ENCODE measurements around the gene STAG1. TPM values are rescaled to one million over a fixed set of nuclear protein-coding genes. Genes with fewer than 3 reads are reported as not detected.

STAG1 gene
- polyA plus RNA-seq, 2 of the 4 experiments (the other 2 are of a cell fraction), result 12.8 to 19.2 TPM

- ChIA-PET POLR2A (no interaction called here), CTCF (no interaction called here)
- ATAC-seq, result no peak
These were observed 451.7 kb downstream of the STAG1 start for GRCh38 chr3:136300444-136300843.

GRCh38 chr3:136297826-136298225, 454.4 kb downstream of the STAG1 start:
- DNase-seq (ENCODE audit: low read depth in 1 of 2, low spot score in 1 of 2), result no peak
- no peaks in the 10 kb centered on the region for H3K4me1 ChIP-seq
- H3K27ac ChIP-seq, result no peak overlapping the region
- ChIA-PET CTCF (no interaction called here), POLR2A (no interaction called here)
- TF ChIP-seq SREBF2 (IDR thresholded peaks at IDR 0.05), result no peak
- TF ChIP-seq CHD4 (IDR thresholded peaks at IDR 0.05; ENCODE audit: borderline replicate concordance), result no peak
- no peak for TF ChIP-seq RCOR1 (IDR thresholded peaks at IDR 0.05; ENCODE audit: low read depth, low read length)
- no peak for TF ChIP-seq TP53 (CRISPR knock-in tag; IDR thresholded peaks at IDR 0.05)
- TF ChIP-seq MYC (IDR thresholded peaks at IDR 0.05; ENCODE audit: borderline replicate concordance, low read length), result no peak
- TF ChIP-seq EHF (CRISPR knock-in tag; IDR thresholded peaks at IDR 0.05), result no peak
- no peak overlapping the region for H3K4me2 ChIP-seq
- FAIRE-seq, result no peak
- no peaks in the 10 kb centered on the region for H3K9me3 ChIP-seq
- no peak for ATAC-seq
- no peak overlapping the region for H3K4me3 ChIP-seq
- WGBS (ENCODE audit: missing lambda C conversion rate), result 96% methylated on average over 8 of the region's 8 CpGs

More at GRCh38 chr3:136300444-136300843, 451.7 kb downstream of the STAG1 start:
- TF ChIP-seq RFX5 (IDR thresholded peaks at IDR 0.05) (no peak), SREBF2 (IDR thresholded peaks at IDR 0.05) (no peak), MYC (IDR thresholded peaks at IDR 0.05; ENCODE audit: borderline replicate concordance, low read length) (no peak), MAX (IDR thresholded peaks at IDR 0.05) (no peak), NFE2L2 (conservative IDR thresholded peaks at IDR 0.05; ENCODE audit: low read length) (no peak), BHLHE40 (IDR thresholded peaks at IDR 0.05; ENCODE audit: low read depth, low read length) (no peak), CHD2 (IDR thresholded peaks at IDR 0.05; ENCODE audit: low read length, partially characterized antibody) (no peak), MAFK (IDR thresholded peaks at IDR 0.05; ENCODE audit: partially characterized antibody) (no peak), EHF (CRISPR knock-in tag; IDR thresholded peaks at IDR 0.05) (no peak), KDM1A (IDR thresholded peaks at IDR 0.05; ENCODE audit: low read depth) (no peak), HMGXB4 (CRISPR knock-in tag; IDR thresholded peaks at IDR 0.05; ENCODE audit: borderline replicate concordance) (no peak), TFCP2L1 (CRISPR knock-in tag; IDR thresholded peaks at IDR 0.05) (no peak), CBX8 (IDR thresholded peaks at IDR 0.05) (no peak), EHMT2 (IDR thresholded peaks at IDR 0.05; ENCODE audit: low read depth) (no peak), BCL3 (IDR thresholded peaks at IDR 0.05) (no peak)
- DNase-seq (ENCODE audit: low read depth in 1 of 2, low spot score in 1 of 2), result no peak
- H3K9me3 ChIP-seq, result no peaks in the 10 kb centered on the region
- no peak overlapping the region for H3K4me3 ChIP-seq
- H3K4me1 ChIP-seq, result no peaks in the 10 kb centered on the region
- H3K4me2 ChIP-seq, result no peak overlapping the region
- FAIRE-seq, result no peak
- 87% methylated on average over 2 of the region's 2 CpGs for WGBS (ENCODE audit: missing lambda C conversion rate)
- no peak overlapping the region for H3K27ac ChIP-seq

- CTCF ChIA-PET, result interaction anchor here (1.1 kb wide), 1 partner anchor 8 kb away, joined by 5 read pairs; no protein-coding TSS in a partner anchor
- no peak for FAIRE-seq
- TF ChIP-seq MAX (IDR thresholded peaks at IDR 0.05) (no peak), ESRRA (IDR thresholded peaks at IDR 0.05; ENCODE audit: borderline replicate concordance, low read length) (no peak), PBX3 (IDR thresholded peaks at IDR 0.05) (no peak), HOXA7 (CRISPR knock-in tag; IDR thresholded peaks at IDR 0.05) (no peak), RCOR1 (IDR thresholded peaks at IDR 0.05; ENCODE audit: low read depth, low read length) (no peak), MAFK (IDR thresholded peaks at IDR 0.05; ENCODE audit: partially characterized antibody) (no peak), ZFP36 (IDR thresholded peaks at IDR 0.05; ENCODE audit: borderline replicate concordance, partially characterized antibody) (no peak)
- 93% methylated on average over 5 of the region's 5 CpGs for WGBS (ENCODE audit: missing lambda C conversion rate)
- Histone ChIP-seq H3K4me2 (no peak overlapping the region), H3K9me3 (no peaks in the 10 kb centered on the region), H3K4me1 (no peaks in the 10 kb centered on the region), H3K27ac (no peak overlapping the region), H3K4me3 (no peak overlapping the region)
- DNase-seq (ENCODE audit: low read depth in 1 of 2, low spot score in 1 of 2), result no peak
- POLR2A ChIA-PET, result no interaction called here
- ATAC-seq, result no peak
These were observed 455.2 kb downstream of the STAG1 start for GRCh38 chr3:136296960-136297359.
